ENCODE data around the gene INPPL1.

The INPPL1 gene

GRCh38 chr11:72283947-72284346, 59.4 kb downstream of the INPPL1 start:
- no peak for DNase-seq (ENCODE audit: extremely low spot score)
- CTCF ChIA-PET = no interaction called here
- TF ChIP-seq, protein P1, sequence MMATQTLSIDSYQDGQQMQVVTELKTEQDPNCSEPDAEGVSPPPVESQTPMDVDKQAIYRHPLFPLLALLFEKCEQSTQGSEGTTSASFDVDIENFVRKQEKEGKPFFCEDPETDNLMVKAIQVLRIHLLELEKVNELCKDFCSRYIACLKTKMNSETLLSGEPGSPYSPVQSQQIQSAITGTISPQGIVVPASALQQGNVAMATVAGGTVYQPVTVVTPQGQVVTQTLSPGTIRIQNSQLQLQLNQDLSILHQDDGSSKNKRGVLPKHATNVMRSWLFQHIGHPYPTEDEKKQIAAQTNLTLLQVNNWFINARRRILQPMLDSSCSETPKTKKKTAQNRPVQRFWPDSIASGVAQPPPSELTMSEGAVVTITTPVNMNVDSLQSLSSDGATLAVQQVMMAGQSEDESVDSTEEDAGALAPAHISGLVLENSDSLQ (IDR thresholded peaks at IDR 0.05) = no peak
- no peak for TF ChIP-seq SP1 (IDR thresholded peaks at IDR 0.05)
- TF ChIP-seq ARNT (IDR thresholded peaks at IDR 0.05) = no peak
- no peak for TF ChIP-seq ELF4 (IDR thresholded peaks at IDR 0.05)
- no peak for TF ChIP-seq FOXM1 (IDR thresholded peaks at IDR 0.05; ENCODE audit: borderline replicate concordance)
- no peak for TF ChIP-seq L3MBTL2 (conservative IDR thresholded peaks at IDR 0.05)
- TF ChIP-seq ZNF384 (IDR thresholded peaks at IDR 0.05) = no peak
- TF ChIP-seq TARDBP (IDR thresholded peaks at IDR 0.05) = no peak
- no peak for TF ChIP-seq BHLHE40 (IDR thresholded peaks at IDR 0.05; ENCODE audit: borderline replicate concordance)
- no peak for TF ChIP-seq LEF1 (IDR thresholded peaks at IDR 0.05; ENCODE audit: borderline replicate concordance)
- no peak for TF ChIP-seq FOXK2 (IDR thresholded peaks at IDR 0.05)
- no peak for TF ChIP-seq HDGF (IDR thresholded peaks at IDR 0.05; ENCODE audit: borderline replicate concordance)
- no peak for TF ChIP-seq CTBP1 (IDR thresholded peaks at IDR 0.05; ENCODE audit: borderline replicate concordance)
- no peak for TF ChIP-seq NFRKB (IDR thresholded peaks at IDR 0.05)
- TF ChIP-seq FOXA1 (IDR thresholded peaks at IDR 0.05) = no peak
- no peak for TF ChIP-seq SUZ12 (IDR thresholded peaks at IDR 0.05)
- POLR2A ChIA-PET = no interaction called here

GRCh38 chr11:72287293-72287692, 62.7 kb downstream of the INPPL1 start:
- DNase-seq (ENCODE audit: extremely low spot score) = no peak
- POLR2A ChIA-PET = no interaction called here
- CTCF ChIA-PET = no interaction called here
- no peak for TF ChIP-seq ZNF384 (IDR thresholded peaks at IDR 0.05)

All from HEK293T (cell line).